ENCODE measurements around the gene CRYL1.

Gene CRYL1

GRCh38 chr13:20431080-20431479 lies 94.6 kb downstream of the CRYL1 start:
- no peaks in the 10 kb centered on the region for H3K9me3 ChIP-seq (ENCODE audit: control insufficient read depth, low read length)
- H3K27ac ChIP-seq = no peak overlapping the region
- H3K27me3 ChIP-seq (ENCODE audit: control insufficient read depth, insufficient read depth, low read length) = no peaks in the 10 kb centered on the region
- no peaks in the 10 kb centered on the region for H3K79me2 ChIP-seq
- TF ChIP-seq, protein P1, sequence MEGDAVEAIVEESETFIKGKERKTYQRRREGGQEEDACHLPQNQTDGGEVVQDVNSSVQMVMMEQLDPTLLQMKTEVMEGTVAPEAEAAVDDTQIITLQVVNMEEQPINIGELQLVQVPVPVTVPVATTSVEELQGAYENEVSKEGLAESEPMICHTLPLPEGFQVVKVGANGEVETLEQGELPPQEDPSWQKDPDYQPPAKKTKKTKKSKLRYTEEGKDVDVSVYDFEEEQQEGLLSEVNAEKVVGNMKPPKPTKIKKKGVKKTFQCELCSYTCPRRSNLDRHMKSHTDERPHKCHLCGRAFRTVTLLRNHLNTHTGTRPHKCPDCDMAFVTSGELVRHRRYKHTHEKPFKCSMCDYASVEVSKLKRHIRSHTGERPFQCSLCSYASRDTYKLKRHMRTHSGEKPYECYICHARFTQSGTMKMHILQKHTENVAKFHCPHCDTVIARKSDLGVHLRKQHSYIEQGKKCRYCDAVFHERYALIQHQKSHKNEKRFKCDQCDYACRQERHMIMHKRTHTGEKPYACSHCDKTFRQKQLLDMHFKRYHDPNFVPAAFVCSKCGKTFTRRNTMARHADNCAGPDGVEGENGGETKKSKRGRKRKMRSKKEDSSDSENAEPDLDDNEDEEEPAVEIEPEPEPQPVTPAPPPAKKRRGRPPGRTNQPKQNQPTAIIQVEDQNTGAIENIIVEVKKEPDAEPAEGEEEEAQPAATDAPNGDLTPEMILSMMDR (IDR thresholded peaks at IDR 0.05) = no peak
- H3K4me3 ChIP-seq (ENCODE audit: low read depth, low read length) = no peak overlapping the region
- no peaks in the 10 kb centered on the region for H3K36me3 ChIP-seq (ENCODE audit: control insufficient read depth, insufficient read depth, low read length)
- peaks cover 17% of the 10 kb centered on the region for H3K4me1 ChIP-seq
- H3K4me2 ChIP-seq (ENCODE audit: low read length) = no peak overlapping the region
- H2AFZ ChIP-seq = no peak overlapping the region
- no peak overlapping the region for H3K9ac ChIP-seq

- H3K36me3 ChIP-seq (ENCODE audit: control insufficient read depth, insufficient read depth, low read length) = no peaks in the 10 kb centered on the region
- H3K9ac ChIP-seq = no peak overlapping the region
- TF ChIP-seq, protein P1 (IDR thresholded peaks at IDR 0.05) = no peak
- H3K4me3 ChIP-seq (ENCODE audit: low read depth, low read length) = no peak overlapping the region
- no peak overlapping the region for H3K27ac ChIP-seq
- H3K4me2 ChIP-seq (ENCODE audit: low read length) = no peak overlapping the region
- no peak overlapping the region for H2AFZ ChIP-seq
- H3K79me2 ChIP-seq = no peaks in the 10 kb centered on the region
- peaks cover 17% of the 10 kb centered on the region for H3K4me1 ChIP-seq
- no peaks in the 10 kb centered on the region for H3K9me3 ChIP-seq (ENCODE audit: control insufficient read depth, low read length)
- no peaks in the 10 kb centered on the region for H3K27me3 ChIP-seq (ENCODE audit: control insufficient read depth, insufficient read depth, low read length)
Measured at GRCh38 chr13:20430296-20430695, 95.4 kb downstream of the CRYL1 start.

- Histone ChIP-seq H3K79me2 (no peaks in the 10 kb centered on the region), H3K36me3 (ENCODE audit: control insufficient read depth, insufficient read depth, low read length) (no peaks in the 10 kb centered on the region), H3K4me1 (peaks cover 17% of the 10 kb centered on the region), H3K27ac (no peak overlapping the region), H3K27me3 (ENCODE audit: control insufficient read depth, insufficient read depth, low read length) (no peaks in the 10 kb centered on the region), H3K4me2 (ENCODE audit: low read length) (no peak overlapping the region), H2AFZ (no peak overlapping the region), H3K9ac (no peak overlapping the region), H3K9me3 (ENCODE audit: control insufficient read depth, low read length) (no peaks in the 10 kb centered on the region), H3K4me3 (ENCODE audit: low read depth, low read length) (no peak overlapping the region)
- TF ChIP-seq, protein P1 (IDR thresholded peaks at IDR 0.05) = no peak
Measured at GRCh38 chr13:20429682-20430081, 96.0 kb downstream of the CRYL1 start.

DNA sequence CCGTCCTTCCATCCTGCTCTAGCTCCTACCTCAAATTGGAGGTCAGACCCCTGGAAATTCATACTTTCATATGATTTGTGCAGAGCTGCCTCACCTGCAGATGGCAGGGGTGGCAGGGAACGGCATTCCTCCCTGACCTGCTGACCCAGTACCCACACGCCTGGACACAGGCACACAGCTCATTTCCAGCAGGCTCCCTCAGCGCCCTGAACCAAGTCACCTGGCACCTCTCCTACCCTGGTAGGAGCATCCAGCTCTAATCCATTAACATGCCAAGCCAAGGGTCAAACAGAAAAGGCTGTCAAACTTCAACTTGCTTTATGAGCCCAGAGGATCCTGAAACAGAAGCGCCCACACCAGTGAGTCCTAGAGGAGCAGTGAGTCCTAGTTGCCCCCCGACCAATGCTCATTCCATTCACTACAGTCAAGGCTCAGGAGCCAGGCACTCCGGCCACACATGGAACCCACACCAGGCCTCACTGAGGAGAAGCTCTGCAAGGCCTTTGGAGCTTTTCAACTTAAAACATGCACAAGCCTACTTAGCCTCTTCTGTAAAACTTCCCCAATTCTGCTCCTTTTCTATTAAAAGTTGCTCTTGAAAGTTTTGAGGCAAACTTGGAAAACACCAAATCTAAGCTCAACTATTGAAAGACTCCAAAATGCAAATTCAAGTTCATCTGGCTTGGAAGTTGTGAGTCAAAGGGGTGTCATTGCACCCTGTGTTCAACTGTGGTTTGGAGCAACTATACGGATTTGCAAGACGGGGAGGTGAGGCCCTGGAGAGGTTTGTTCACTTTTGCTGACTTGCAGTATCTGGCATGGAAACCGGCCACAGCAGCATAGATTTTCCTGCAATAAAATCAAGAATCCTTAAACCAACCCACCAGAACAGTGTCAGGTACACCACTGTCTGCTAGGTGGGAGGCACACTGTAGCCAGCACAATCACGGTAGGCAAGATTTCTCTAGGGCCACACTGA lies 96.7 kb downstream of the CRYL1 start:
- TF ChIP-seq, protein P1 (IDR thresholded peaks at IDR 0.05) = no peak

More for the DNA sequence above, 96.7 kb downstream of the CRYL1 start:
- Histone ChIP-seq H3K9me3 (ENCODE audit: control insufficient read depth, low read length) (no peaks in the 10 kb centered on the region), H3K27ac (no peak overlapping the region), H3K9ac (no peak overlapping the region), H3K36me3 (ENCODE audit: control insufficient read depth, insufficient read depth, low read length) (no peaks in the 10 kb centered on the region), H2AFZ (no peak overlapping the region), H3K79me2 (no peaks in the 10 kb centered on the region), H3K4me2 (ENCODE audit: low read length) (no peak overlapping the region), H3K4me1 (peaks cover 17% of the 10 kb centered on the region), H3K4me3 (ENCODE audit: low read depth, low read length) (no peak overlapping the region), H3K27me3 (ENCODE audit: control insufficient read depth, insufficient read depth, low read length) (no peaks in the 10 kb centered on the region)

Measured in parathyroid adenoma (tissue), 2 donors.